Esophagus (tissue), 2 donors: ENCODE data around the gene CNTNAP5. TPM values are rescaled to one million over a fixed set of nuclear protein-coding genes. Genes with fewer than 3 reads are reported as not detected.

Source experiments
- H3K27ac ChIP-seq, 2 donors: one replicate each; pipeline ENCODE4 v1.5.1; 2013; ENCODE audit warnings: low read depth in 2 of 2, mild to moderate bottlenecking in 2 of 2, inconsistent platforms in 1 of 2, low read length in 1 of 2, moderate library complexity in 1 of 2
- H3K27me3 ChIP-seq, 2 donors: one replicate each; pipeline ENCODE4 v1.6.1; 2013; ENCODE audit warnings: low read length in 2 of 2, control low read depth in 1 of 2, mild to moderate bottlenecking in 1 of 2; ENCODE audit not compliant: insufficient read depth in 2 of 2, control insufficient read depth in 1 of 2
- H3K36me3 ChIP-seq, 2 donors: one replicate each; pipeline ENCODE4 v1.6.1; 2013; ENCODE audit warnings: low read length in 1 of 2; ENCODE audit not compliant: control insufficient read depth in 2 of 2, insufficient read depth in 2 of 2
- H3K4me1 ChIP-seq, 2 donors: one replicate each; pipeline ENCODE4 v1.6.1; 2013; ENCODE audit warnings: low read length in 1 of 2; ENCODE audit not compliant: control insufficient read depth in 2 of 2, insufficient read depth in 2 of 2
- H3K4me3 ChIP-seq, 2 donors: one replicate each; pipeline ENCODE4 v1.5.1; 2013; ENCODE audit warnings: low read length in 2 of 2, mild to moderate bottlenecking in 2 of 2, low read depth in 1 of 2, moderate library complexity in 1 of 2
- H3K9me3 ChIP-seq, 2 donors: one replicate each; pipeline ENCODE4 v1.6.1; 2013; ENCODE audit warnings: mild to moderate bottlenecking in 2 of 2, low read depth in 1 of 2, low read length in 1 of 2, moderate library complexity in 1 of 2; ENCODE audit not compliant: control insufficient read depth in 2 of 2, insufficient read depth in 1 of 2
- WGBS, 2 donors: extraction: QIAGEN DNeasy Blood & Tissue Kit; methylation state at CpG; one replicate each; pipeline ENCODE4 v1.1.7; 2013; 5-methylcytosine and 5-hydroxymethylcytosine counted together
- polyA plus RNA-seq, 2 donors: library from polyadenylated mRNA; stranded (reverse); fragments of 200-250 nt; gene quantifications; one replicate each; pipeline ENCODE4 v1.2.3, GENCODE V29; 2013
- donor health status: healthy with polysubstance abuse.
- donor health status: Bipolar disorder and iron deficiency.

CNTNAP5 gene
- polyA plus RNA-seq, 2 donors: not detected

- Histone ChIP-seq H3K36me3 (no peaks in the 10 kb centered on the region), H3K9me3 (peaks cover 0 to 4% of the 10 kb centered on the region in 2 donors), H3K4me3 (no peak overlapping the region), H3K27ac (no peak overlapping the region), H3K4me1 (no peaks in the 10 kb centered on the region), H3K27me3 (no peaks in the 10 kb centered on the region)
Observed at GRCh38 chr2:124301915-124302314, 276.8 kb downstream of the CNTNAP5 start.

DNA sequence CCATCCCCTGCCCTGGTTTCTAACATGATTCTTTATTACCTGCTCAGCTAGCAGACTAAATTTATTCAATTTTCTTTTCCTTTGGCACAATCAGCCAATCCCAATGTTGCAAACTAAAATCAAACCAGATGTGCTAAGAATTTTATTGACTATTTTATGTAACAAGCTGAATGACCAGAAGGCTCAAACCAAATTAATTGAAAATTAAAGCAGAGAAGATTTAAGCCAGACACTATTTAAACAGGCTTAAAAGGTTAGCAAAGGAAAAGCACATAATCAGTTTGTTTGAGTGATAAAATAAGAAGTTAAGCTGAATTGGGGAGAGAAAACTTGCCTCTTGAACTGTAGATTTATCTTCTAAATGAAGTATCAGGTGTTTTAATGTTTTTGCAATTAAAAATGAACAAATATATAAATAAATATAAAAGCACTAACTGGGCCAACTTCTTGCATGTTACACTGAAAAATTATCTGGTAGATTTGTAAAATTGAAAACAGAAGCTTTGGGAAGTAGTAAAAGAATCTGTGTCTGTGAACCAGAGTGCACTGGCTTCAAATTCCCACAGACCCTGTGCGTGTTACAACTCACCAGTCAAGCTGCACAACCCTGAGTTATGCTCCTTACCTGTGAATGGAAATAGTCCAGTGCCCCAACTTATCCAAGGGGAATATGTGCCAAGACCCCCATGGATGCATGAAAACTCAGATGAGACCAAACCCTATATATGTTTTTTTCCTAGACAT is 283.4 kb downstream of the CNTNAP5 start:
- peaks cover 0 to 1% of the 10 kb centered on the region in 2 donors for H3K9me3 ChIP-seq
- no peak overlapping the region for H3K4me3 ChIP-seq
- 50 to 81% methylated on average over 1 of the region's 1 CpG for WGBS, 2 donors
- no peaks in the 10 kb centered on the region for H3K27me3 ChIP-seq
- no peaks in the 10 kb centered on the region for H3K36me3 ChIP-seq
- no peaks in the 10 kb centered on the region for H3K4me1 ChIP-seq
- no peak overlapping the region for H3K27ac ChIP-seq

- no peak overlapping the region for H3K27ac ChIP-seq
- H3K36me3 ChIP-seq: no peaks in the 10 kb centered on the region
- WGBS, 2 donors: 82 to 87% methylated on average over 8 of the region's 8 CpGs
- no peaks in the 10 kb centered on the region for H3K27me3 ChIP-seq
- no peak overlapping the region for H3K4me3 ChIP-seq
- peaks cover 0 to 1% of the 10 kb centered on the region in 2 donors for H3K9me3 ChIP-seq
- H3K4me1 ChIP-seq: no peaks in the 10 kb centered on the region
Observed at GRCh38 chr2:124309563-124310138, 284.6 kb downstream of the CNTNAP5 start.

DNA sequence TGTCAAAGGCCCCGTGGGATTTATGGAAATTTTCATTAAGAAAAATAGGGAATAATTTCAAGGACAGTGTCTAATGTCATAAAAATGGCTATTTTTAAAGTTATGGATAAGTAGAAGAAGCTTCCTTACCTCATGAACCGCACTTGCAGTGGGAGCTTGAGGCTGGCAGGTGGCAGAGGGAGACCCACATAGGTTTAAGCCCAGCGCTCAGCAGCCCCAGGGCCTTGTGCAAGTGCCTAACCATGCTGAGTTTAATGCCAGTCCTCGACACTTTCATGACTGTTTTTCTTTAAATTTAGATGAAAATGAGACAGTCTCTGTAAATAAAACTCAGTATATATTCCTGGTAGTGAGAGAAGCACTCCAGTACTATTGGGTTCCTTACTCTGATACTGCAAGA is 285.6 kb downstream of the CNTNAP5 start:
- 80 to 84% methylated on average over 4 of the region's 4 CpGs for WGBS, 2 donors
- Histone ChIP-seq H3K4me3 (no peak overlapping the region), H3K4me1 (no peaks in the 10 kb centered on the region), H3K27ac (no peak overlapping the region), H3K9me3 (peaks cover 0 to 1% of the 10 kb centered on the region in 2 donors), H3K27me3 (no peaks in the 10 kb centered on the region), H3K36me3 (no peaks in the 10 kb centered on the region)

DNA sequence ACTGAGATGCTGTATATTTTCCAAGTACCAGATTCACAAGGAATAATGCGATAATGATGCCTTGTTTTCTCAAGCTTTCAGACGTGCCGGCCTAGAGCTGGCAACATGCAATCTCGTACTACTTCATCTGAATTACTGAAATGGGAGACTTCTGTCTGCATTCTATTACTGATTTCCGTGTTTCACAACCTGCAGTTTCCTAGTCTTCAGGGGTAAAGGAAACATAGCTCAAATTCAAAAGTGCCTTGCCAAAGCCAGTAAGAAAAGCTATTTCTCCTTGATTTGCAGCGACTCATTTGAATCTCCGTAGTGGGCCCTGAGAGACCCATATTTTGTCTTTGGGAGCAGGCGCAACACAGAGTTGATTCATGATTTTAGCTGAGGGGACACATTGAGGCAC is 289.0 kb downstream of the CNTNAP5 start:
- Histone ChIP-seq H3K27me3 (no peaks in the 10 kb centered on the region), H3K9me3 (peaks cover 2 to 4% of the 10 kb centered on the region in 2 donors), H3K36me3 (no peaks in the 10 kb centered on the region), H3K4me1 (no peaks in the 10 kb centered on the region), H3K4me3 (no peak overlapping the region), H3K27ac (no peak overlapping the region)
- 92 to 95% methylated on average over 8 of the region's 8 CpGs for WGBS, 2 donors

DNA sequence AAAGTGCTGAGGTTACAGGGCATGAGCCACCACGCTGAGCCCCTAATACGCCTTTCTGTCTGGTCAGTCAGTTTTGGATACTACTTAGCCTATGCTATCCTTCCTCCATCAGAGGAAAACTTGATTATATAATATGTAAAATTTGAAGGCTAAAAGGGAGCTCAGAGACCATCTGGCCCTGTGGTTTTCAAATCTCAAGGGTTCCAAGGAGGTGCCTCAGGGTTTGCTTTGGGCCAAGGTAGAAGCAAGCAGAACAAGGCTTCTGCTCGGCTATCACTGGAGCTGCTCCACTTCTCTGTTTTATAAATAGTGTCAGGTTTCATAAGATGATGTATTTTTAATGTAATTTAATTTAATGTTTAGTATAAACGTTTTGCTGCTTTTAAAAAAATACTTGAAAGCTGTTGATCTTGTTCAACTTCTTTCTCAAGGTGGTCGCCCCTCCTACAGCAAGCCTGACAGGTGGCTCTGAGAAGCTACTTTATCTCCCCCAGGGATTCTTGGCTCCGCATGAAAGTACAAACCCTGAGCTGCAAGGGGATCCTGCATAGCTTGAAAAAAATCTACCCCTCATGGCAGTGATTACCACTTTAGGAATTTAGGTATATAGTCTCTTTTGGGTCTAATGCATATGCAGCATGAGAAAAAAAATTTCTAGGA is 290.3 kb downstream of the CNTNAP5 start:
- Histone ChIP-seq H3K27ac (no peak overlapping the region), H3K4me1 (no peaks in the 10 kb centered on the region), H3K4me3 (no peak overlapping the region), H3K9me3 (peaks cover 2 to 4% of the 10 kb centered on the region in 2 donors), H3K27me3 (no peaks in the 10 kb centered on the region), H3K36me3 (no peaks in the 10 kb centered on the region)
- WGBS, 2 donors: 56 to 59% methylated on average over 6 of the region's 6 CpGs

- Histone ChIP-seq H3K4me3 (no peak overlapping the region), H3K9me3 (peaks cover 2 to 3% of the 10 kb centered on the region in 2 donors)
- WGBS, 2 donors: 84 to 86% methylated on average over 3 of the region's 3 CpGs
Observed at GRCh38 chr2:124316133-124316532, 291.0 kb downstream of the CNTNAP5 start.

GRCh38 chr2:124316881-124317605 is 292.0 kb downstream of the CNTNAP5 start:
- H3K4me1 ChIP-seq: no peaks in the 10 kb centered on the region
- no peak overlapping the region for H3K4me3 ChIP-seq
- H3K36me3 ChIP-seq: no peaks in the 10 kb centered on the region
- H3K9me3 ChIP-seq: peaks cover 2 to 3% of the 10 kb centered on the region in 2 donors
- WGBS, 2 donors: 59 to 62% methylated on average over 5 of the region's 5 CpGs
- H3K27me3 ChIP-seq: no peaks in the 10 kb centered on the region
- no peak overlapping the region for H3K27ac ChIP-seq

More at GRCh38 chr2:124316133-124316532, 291.0 kb downstream of the CNTNAP5 start:
- no peaks in the 10 kb centered on the region for H3K36me3 ChIP-seq
- no peak overlapping the region for H3K27ac ChIP-seq
- no peaks in the 10 kb centered on the region for H3K4me1 ChIP-seq
- no peaks in the 10 kb centered on the region for H3K27me3 ChIP-seq

DNA sequence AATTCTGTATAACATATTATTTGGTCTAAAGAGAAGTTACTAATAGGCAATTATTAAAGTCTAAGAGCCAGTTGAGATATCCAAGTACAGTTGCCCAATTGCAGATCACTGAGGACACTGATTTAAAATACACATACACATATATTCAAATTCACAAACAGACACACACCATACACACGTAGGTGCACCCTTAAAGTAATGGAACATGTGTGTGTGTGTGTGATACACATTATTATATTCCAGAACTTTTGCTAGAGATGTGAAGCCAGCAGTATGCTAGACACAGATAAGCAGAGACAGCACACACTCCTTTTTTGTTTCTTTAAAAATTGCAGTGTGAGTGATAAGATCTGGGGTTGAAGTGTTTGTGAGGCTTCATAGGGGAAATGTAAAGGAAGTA is 292.5 kb downstream of the CNTNAP5 start:
- Histone ChIP-seq H3K4me3 (no peak overlapping the region), H3K27ac (no peak overlapping the region), H3K9me3 (peaks cover 2 to 3% of the 10 kb centered on the region in 2 donors), H3K36me3 (no peaks in the 10 kb centered on the region), H3K4me1 (no peaks in the 10 kb centered on the region), H3K27me3 (no peaks in the 10 kb centered on the region)
- 58 to 66% methylated on average over 1 of the region's 1 CpG for WGBS, 2 donors
